Pancreas (tissue), 10 donors: ENCODE data around the gene POPDC2. TPM values are rescaled to one million over a fixed set of nuclear protein-coding genes. Genes with fewer than 3 reads are reported as not detected.

Experiments used
- ATAC-seq, 4 donors: fragments of 200-7000 bp; cut with Tn5 transposase; one replicate each; pipeline versions ENCODE4 v1.8.0 to v1.9.1; 2020; ENCODE audit warnings: mild to moderate bottlenecking in 4 of 4, moderate library complexity in 4 of 4
- DNase-seq, 6 donors: peaks; one replicate each; pipeline ENCODE4 v3.0.0-alpha.2; 2020
- FAIRE-seq: peaks from 2 replicates; lab custom pipeline; 2012; peaks lifted over from hg19 to GRCh38; lab: Jason Lieb, UNC
- H3K27ac ChIP-seq, 4 donors: fragments of 200-600 bp; sonication (generic); 1 replicate in 3 of 4; 2 replicates in 1 of 4; pipeline versions ENCODE4 v1.5.0 to v1.8.0; 2020
- H3K27me3 ChIP-seq, 4 donors: fragments of 200-600 bp; one replicate each; pipeline ENCODE4 v1.8.0; 2021
- H3K36me3 ChIP-seq, 3 donors: fragments of 200-600 bp; sonication (generic) in 1 of 3; one replicate each; pipeline versions ENCODE4 v1.5.0 to v1.8.0; 2020 to 2021
- H3K4me1 ChIP-seq, 3 donors: fragments of 200-600 bp; one replicate each; pipeline ENCODE4 v1.8.0; 2021
- H3K4me3 ChIP-seq, 4 donors: fragments of 200-600 bp; sonication (generic) in 2 of 4; one replicate each; pipeline versions ENCODE4 v1.5.0 to v1.8.0; 2020 to 2021
- H3K9me3 ChIP-seq, 4 donors: fragments of 200-600 bp; one replicate each; pipeline ENCODE4 v1.8.0; 2021
- WGBS, 2 donors: extraction: QIAGEN DNeasy Blood & Tissue Kit; methylation state at CpG; one replicate each; pipeline ENCODE4 v1.1.7; 2013; 5-methylcytosine and 5-hydroxymethylcytosine counted together
- intact Hi-C, 3 donors: fragments of 100-400 bp; cut with DNase I; formaldehyde crosslinking; loops; one replicate each; pipeline versions ENCODE4 v1.11.1 to v1.14.2; 2022
- polyA plus RNA-seq, 2 donors: library from polyadenylated mRNA; stranded (reverse); fragments of 200-250 nt; gene quantifications; one replicate each; pipeline ENCODE4 v1.2.3, GENCODE V29; 2013
- total RNA-seq, 6 donors: library from RNA; stranded (reverse); fragmentation: NEBNext Ultra II Directional in 4 of 6; extraction: Animal tissue kit (Norgen Biotek cat#: 25700) in 4 of 6; gene quantifications; one replicate each; pipeline versions ENCODE4 v1.2.1 to v1.2.4, GENCODE V29; 2021 to 2023
- TF ChIP-seq, protein P1 (sequence below), 4 donors: fragments of 200-600 bp; sonication (generic) in 3 of 4; IDR thresholded peaks; one replicate each; pipeline versions ENCODE4 v1.5.0 to v1.8.0; 2021; ENCODE audit warnings: antibody characterized with exemption in 4 of 4
- donor health status: healthy with polysubstance abuse.
- donor health status: DM: no; HTN: no; CAD: no; lungs with moderate emphysema.
- donor health status: DM: no; HTN: no; CAD: no.
- donor health status: control.
- donor health status: control.
- donor health status: Bipolar disorder and iron deficiency.
- donor health status: DM: yes; HTN: yes; CAD: no.
- donor health status: DM: no; HTN: no; CAD: no.
- donor health status: DM: no; HTN: no; CAD: no.
- donor health status: DM: yes; HTN: yes; CAD: no.

Gene POPDC2
- total and polyA plus RNA-seq, 8 donors = 0.52 to 6.7 (median 1.3) TPM

GRCh38 chr3:119625451-119626153 lies 34.8 kb downstream of the POPDC2 start:
- ATAC-seq (no peak), FAIRE-seq (no peak), DNase-seq (no peak)
- Histone ChIP-seq H3K27ac (no peak overlapping the region), H3K4me1 (no peaks in the 10 kb centered on the region), H3K9me3 (no peaks in the 10 kb centered on the region), H3K36me3 (no peaks in the 10 kb centered on the region), H3K4me3 (no peak overlapping the region), H3K27me3 (no peaks in the 10 kb centered on the region)
- TF ChIP-seq, protein P1, sequence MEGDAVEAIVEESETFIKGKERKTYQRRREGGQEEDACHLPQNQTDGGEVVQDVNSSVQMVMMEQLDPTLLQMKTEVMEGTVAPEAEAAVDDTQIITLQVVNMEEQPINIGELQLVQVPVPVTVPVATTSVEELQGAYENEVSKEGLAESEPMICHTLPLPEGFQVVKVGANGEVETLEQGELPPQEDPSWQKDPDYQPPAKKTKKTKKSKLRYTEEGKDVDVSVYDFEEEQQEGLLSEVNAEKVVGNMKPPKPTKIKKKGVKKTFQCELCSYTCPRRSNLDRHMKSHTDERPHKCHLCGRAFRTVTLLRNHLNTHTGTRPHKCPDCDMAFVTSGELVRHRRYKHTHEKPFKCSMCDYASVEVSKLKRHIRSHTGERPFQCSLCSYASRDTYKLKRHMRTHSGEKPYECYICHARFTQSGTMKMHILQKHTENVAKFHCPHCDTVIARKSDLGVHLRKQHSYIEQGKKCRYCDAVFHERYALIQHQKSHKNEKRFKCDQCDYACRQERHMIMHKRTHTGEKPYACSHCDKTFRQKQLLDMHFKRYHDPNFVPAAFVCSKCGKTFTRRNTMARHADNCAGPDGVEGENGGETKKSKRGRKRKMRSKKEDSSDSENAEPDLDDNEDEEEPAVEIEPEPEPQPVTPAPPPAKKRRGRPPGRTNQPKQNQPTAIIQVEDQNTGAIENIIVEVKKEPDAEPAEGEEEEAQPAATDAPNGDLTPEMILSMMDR (IDR thresholded peaks at IDR 0.05) = no peak
- intact Hi-C loops = no loop called here
- 82 to 84% methylated on average over 8 of the region's 8 CpGs for WGBS, 2 donors

DNA sequence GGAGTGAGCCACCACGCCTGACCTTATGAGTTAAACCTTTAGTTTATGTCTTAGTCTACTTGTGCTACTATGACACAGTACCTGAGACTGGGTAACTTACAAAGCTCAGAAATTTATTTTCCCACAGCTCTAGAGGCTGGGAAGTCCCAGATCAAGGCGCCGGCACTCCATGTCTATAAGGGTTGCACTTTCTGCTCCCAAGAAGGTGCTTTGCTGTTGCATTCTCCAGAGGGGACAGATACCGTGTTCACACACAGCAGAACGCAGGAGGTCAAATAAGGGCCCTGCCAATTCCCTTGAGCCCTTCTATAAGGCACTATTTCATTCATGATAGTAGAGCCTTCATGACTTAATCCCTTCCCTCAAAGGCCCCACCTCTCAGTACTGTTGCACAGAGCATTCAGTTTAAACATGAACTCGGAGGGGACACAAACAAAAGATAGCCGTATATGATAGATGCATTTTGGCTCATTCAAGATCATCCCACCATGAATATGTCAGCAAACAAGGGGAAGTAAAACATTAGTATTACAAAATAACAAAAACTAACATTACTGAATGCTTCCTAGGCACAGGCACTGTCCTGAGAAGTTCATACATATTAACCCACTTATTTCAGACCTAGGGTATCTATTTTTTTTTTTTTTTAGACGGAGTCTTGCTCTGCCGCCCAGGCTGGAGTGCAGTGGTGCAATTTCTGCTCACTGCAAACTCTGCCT lies 36.2 kb downstream of the POPDC2 start:
- ATAC-seq = no peak
- TF ChIP-seq, protein P1 (IDR thresholded peaks at IDR 0.05) = no peak
- no peak for FAIRE-seq
- Histone ChIP-seq H3K4me1 (no peaks in the 10 kb centered on the region), H3K27me3 (no peaks in the 10 kb centered on the region), H3K9me3 (no peaks in the 10 kb centered on the region), H3K36me3 (no peaks in the 10 kb centered on the region), H3K27ac (no peak overlapping the region), H3K4me3 (no peak overlapping the region)
- 89 to 94% methylated on average over 9 of the region's 9 CpGs for WGBS, 2 donors
- no peak for DNase-seq
- intact Hi-C loops = no loop called here

GRCh38 chr3:119620899-119621298 lies 39.5 kb downstream of the POPDC2 start:
- TF ChIP-seq, protein P1 (IDR thresholded peaks at IDR 0.05) = no peak
- no peak overlapping the region for H3K4me3 ChIP-seq
- no peaks in the 10 kb centered on the region for H3K27me3 ChIP-seq
- intact Hi-C loops = no loop called here
- ATAC-seq (no peak), FAIRE-seq (no peak), DNase-seq (no peak)
- H3K9me3 ChIP-seq = no peaks in the 10 kb centered on the region
- no peaks in the 10 kb centered on the region for H3K4me1 ChIP-seq
- no peaks in the 10 kb centered on the region for H3K36me3 ChIP-seq
- 94 to 97% methylated on average over 5 of the region's 5 CpGs for WGBS, 2 donors
- H3K27ac ChIP-seq = no peak overlapping the region

DNA sequence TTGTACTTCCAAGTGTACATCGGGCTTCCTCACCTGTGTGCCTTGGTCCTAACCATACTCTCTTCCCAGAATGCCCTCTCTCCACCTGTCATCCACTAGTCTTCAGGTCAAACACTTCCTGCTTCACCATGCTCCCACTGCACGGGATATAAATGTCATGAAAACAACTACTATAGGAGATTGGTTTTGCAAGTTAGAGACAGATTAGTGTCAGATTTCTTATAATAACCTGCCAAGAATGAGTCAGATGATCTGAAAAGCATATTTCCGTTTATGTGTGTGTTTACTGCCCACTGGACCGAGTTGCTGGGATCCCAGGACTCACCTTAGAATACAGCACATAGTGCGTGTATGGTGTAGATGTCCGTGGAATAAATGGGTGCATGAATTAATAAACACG lies 41.3 kb downstream of the POPDC2 start:
- WGBS, 2 donors = 64 to 67% methylated on average over 7 of the region's 7 CpGs

More for the DNA sequence above, 41.3 kb downstream of the POPDC2 start:
- Histone ChIP-seq H3K27me3 (no peaks in the 10 kb centered on the region), H3K4me1 (no peaks in the 10 kb centered on the region), H3K9me3 (no peaks in the 10 kb centered on the region), H3K27ac (no peak overlapping the region), H3K36me3 (no peaks in the 10 kb centered on the region), H3K4me3 (no peak overlapping the region)
- no peak for DNase-seq
- TF ChIP-seq, protein P1 (IDR thresholded peaks at IDR 0.05) = no peak
- FAIRE-seq = no peak
- ATAC-seq = no peak
- intact Hi-C loops = no loop called here
